Frontal cortex (tissue), 4 donors: ENCODE results near the gene CHRNB1. TPM values are rescaled to one million over a fixed set of nuclear protein-coding genes. Genes with fewer than 3 reads are reported as not detected.
A peak's percentile ranks its signal among the peaks of the same experiment; 100 is the strongest.
"Not testable (repeated sequence)": the region's sequence is repeated elsewhere in the genome, so short reads cannot be mapped to it uniquely, and the experiment has no call there.

Experiments used
- DNase-seq, 2 donors: peaks; one replicate each; pipeline ENCODE4 v3.0.0; 2012; ENCODE audit warnings: low spot score in 2 of 2
- FAIRE-seq: peaks from 2 replicates; lab custom pipeline; 2012; peaks lifted over from hg19 to GRCh38; lab: Jason Lieb, UNC
- total RNA-seq: library from RNA; depleted of rRNA; stranded (reverse); fragments of >200 nt; gene quantifications from one replicate; pipeline ENCODE4 v1.2.3, GENCODE V29; 2014
- donor health status: control.
- donor health status: control.
- donor health status: control.

Gene CHRNB1
- total RNA-seq, 1 donor from 2014 or later: 16.7 TPM

DNA sequence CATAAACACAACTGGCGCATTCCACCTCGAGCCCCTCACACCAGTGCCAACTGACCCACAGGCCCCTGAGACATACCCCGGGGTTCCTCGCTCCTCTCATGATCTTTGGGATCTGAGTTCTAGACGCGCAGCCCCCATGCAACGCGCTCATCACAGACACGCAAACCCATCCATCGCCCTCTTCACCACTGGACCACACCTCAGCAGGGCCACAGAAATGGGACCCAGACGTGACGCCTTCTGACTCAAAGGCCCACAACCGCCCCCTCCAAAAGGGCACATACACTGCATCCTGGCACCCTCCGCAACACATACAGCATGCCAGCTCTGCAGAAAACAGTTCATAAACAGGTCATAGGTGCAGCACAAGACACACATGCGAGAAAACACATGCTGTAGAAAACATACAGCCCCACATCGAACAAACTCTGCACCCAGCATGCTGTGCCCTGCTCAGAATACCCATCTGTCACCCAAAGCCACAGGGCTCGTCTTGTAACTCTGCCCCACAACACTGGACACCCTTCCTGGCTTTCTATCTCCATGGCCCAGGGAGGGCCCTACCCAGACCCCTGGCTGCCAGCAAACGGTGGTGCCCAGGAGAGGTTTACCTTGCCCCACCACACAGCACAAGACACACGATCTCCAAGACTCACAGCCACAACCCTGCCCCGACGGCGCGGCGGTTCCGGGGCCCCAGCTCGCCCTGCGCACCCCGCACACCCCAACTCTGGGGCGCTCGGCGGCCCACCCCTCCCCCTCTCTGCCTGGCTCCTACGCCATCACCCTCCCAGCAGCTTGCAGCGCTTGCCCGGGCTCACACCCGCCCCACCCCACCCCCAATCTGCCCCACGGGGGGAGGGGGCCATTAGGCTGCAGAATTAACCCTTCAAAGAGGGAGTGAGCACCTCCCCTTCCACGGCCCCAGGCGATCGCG is 33.7 kb downstream of the CHRNB1 start:
- DNase-seq (peak; percentile 75 to 82), FAIRE-seq (no peak)

- peak; percentile 84 to 85 for DNase-seq
- no peak for FAIRE-seq
Measured at GRCh38 chr17:7479213-7480088, 34.6 kb downstream of the CHRNB1 start, which contains the start of gene ZBTB4. Gene ZBTB4, minus strand, starts transcription at chr17:7479631. Its CDS starts 12,830 bp downstream, at chr17:7466801.

GRCh38 chr17:7480089-7480384 is 35.2 kb downstream of the CHRNB1 start:
- DNase-seq: no peak
- no peak for FAIRE-seq

- DNase-seq, FAIRE-seq: not testable (repeated sequence)
Measured at GRCh38 chr17:7481275-7481674, 36.4 kb downstream of the CHRNB1 start, which contains the start of gene SLC35G6. Gene SLC35G6, plus strand, starts transcription at chr17:7481446. Its CDS starts 71 bp downstream, at chr17:7481517.

- FAIRE-seq, DNase-seq: not testable (repeated sequence)
Measured at GRCh38 chr17:7481842-7482741, 37.2 kb downstream of the CHRNB1 start.

- FAIRE-seq, DNase-seq: not testable (repeated sequence)
Measured at GRCh38 chr17:7482742-7483088, 37.9 kb downstream of the CHRNB1 start.

GRCh38 chr17:7483255-7484066 is 38.6 kb downstream of the CHRNB1 start:
- peak; percentile 85 to 87 for DNase-seq
- no peak for FAIRE-seq

GRCh38 chr17:7484067-7484918 is 39.4 kb downstream of the CHRNB1 start, which contains the start of gene POLR2A:
Gene POLR2A, plus strand, starts transcription at chr17:7484366.
- DNase-seq (peak; percentile 89 to 95), FAIRE-seq (no peak)

DNA sequence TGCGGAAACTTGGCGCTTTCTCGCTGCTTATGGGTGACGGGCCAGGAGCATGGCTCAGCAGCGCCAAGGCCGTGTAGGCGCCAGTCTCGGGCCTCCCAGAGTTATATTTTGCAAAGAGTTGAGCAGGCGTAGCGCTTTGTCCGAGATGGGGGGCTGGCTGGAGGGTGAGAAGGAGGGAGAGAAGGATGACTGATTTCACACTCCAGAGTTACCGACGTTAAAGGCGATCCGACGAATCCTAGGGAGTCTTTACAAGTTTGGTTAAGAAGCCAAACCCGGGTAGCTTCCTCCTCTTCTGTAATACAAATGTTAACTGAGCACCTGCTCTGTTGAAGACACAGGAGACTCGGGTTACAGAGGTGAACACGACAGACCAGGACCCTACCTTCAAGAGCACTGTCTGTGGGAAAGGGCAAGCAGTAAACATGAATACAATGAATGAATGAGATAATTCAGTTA is 40.1 kb downstream of the CHRNB1 start:
- FAIRE-seq: no peak
- DNase-seq: no peak

DNA sequence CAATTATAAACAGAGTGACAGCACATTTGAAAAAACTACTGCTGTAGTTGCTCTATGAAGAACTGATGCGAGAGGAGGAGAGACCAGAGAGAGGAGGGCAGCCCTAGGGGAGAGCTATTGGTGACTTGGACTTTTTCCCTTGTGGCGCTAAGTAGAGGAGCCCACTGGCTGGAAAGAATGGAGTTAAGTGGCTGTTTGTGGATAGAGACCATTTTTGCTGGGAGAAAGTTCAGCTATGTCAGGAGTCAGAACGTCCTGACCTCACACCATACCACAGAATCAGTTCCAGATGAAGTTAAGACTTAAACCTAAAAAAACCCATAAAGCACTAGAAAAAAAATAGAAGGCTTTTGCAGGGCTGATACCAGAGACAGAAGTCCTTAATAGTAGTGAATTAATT is 41.3 kb downstream of the CHRNB1 start:
- no peak for DNase-seq
- no peak for FAIRE-seq

DNA sequence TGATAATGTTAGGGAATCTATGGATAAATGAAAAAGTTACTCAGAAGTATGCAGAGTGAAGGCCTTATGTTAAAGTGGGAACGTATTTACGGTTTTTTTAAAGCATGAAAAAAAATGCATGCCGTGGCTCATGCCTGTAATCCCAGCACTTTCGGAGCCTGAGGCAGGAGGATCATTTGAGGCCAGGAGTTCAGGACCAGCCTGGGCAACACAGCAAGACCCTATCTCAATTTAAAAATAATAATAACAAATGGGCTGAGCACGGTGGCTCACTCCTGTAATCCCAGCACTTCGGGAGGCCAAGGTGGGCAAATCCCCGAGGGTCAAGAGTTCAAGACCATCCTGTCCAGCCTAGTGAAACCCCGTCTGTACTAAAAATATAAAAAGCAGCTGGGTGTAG is 45.3 kb downstream of the CHRNB1 start:
- DNase-seq (no peak), FAIRE-seq (no peak)

DNA sequence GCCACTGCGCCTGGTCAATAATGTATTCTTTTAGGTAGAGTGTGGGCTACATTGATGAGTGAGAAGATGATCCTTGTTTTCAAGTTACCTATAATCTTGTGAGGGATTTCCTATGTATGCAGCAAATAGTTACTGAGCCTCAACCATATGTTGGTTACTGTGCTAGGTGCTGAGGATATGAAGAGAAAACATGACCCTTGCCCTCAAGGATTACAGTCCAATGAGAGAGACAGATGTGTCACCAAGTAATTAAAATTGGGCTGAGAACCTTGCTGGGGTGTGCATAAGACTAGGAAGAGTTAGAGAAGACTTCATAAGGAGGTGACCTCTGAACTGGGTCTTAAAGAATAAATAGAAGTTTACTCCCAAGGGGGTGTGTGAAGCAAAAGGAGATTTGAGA is 46.7 kb downstream of the CHRNB1 start:
- no peak for DNase-seq
- no peak for FAIRE-seq

GRCh38 chr17:7493941-7494340 is 49.1 kb downstream of the CHRNB1 start:
- DNase-seq: no peak
- no peak for FAIRE-seq

GRCh38 chr17:7495906-7496434 is 51.1 kb downstream of the CHRNB1 start:
- FAIRE-seq (no peak), DNase-seq (no peak)

- no peak for FAIRE-seq
- DNase-seq: no peak
Measured at GRCh38 chr17:7496470-7497183, 51.8 kb downstream of the CHRNB1 start.

DNA sequence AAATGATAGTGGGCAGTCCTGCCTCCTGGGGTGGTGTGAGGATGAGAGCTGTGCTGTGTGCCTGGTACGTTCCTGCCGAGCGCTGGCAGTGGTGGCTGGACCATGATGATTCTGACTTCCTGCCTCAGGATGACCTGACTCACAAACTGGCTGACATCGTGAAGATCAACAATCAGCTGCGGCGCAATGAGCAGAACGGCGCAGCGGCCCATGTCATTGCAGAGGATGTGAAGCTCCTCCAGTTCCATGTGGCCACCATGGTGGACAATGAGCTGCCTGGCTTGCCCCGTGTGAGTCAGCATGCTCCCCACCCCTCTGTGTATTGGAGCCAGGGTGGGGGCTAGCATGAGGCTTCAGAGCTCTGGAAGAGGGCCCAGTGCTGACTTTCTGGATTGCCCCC is 52.4 kb downstream of the CHRNB1 start:
- FAIRE-seq (no peak), DNase-seq (no peak)

GRCh38 chr17:7497636-7498035 is 52.8 kb downstream of the CHRNB1 start:
- no peak for FAIRE-seq
- DNase-seq: no peak
